Fibroblast of lung (primary cell): Measurements from ENCODE around the gene PALM. TPM values are rescaled to one million over a fixed set of nuclear protein-coding genes. Genes with fewer than 3 reads are reported as not detected.
"Not testable (repeated sequence)": the region's sequence is repeated elsewhere in the genome, so short reads cannot be mapped to it uniquely, and the experiment has no call there.

Experiments
- DNase-seq, 2 donors: peaks; one replicate each; pipeline versions ENCODE4 v3.0.0 to v3.0.0-alpha.2; 2010; ENCODE audit warnings: low read depth in 2 of 2
- H2AFZ ChIP-seq: 2 replicates; pipeline ENCODE4 v1.5.1; 2012; ENCODE audit warnings: low read length, control low read depth, inconsistent platforms
- H3K27ac ChIP-seq: 2 replicates; pipeline ENCODE4 v1.5.1; 2011; ENCODE audit warnings: low read length, control low read depth; ENCODE audit not compliant: insufficient read depth
- H3K27me3 ChIP-seq: 2 replicates; pipeline ENCODE4 v1.5.1; 2011; ENCODE audit warnings: mild to moderate bottlenecking, low read length; ENCODE audit not compliant: control insufficient read depth, insufficient read depth
- H3K36me3 ChIP-seq: 2 replicates; pipeline ENCODE4 v1.5.1; 2011; ENCODE audit warnings: low read length; ENCODE audit not compliant: control insufficient read depth, insufficient read depth
- H3K4me1 ChIP-seq: 2 replicates; pipeline ENCODE4 v1.5.1; 2011; ENCODE audit warnings: low read length; ENCODE audit not compliant: control insufficient read depth, insufficient read depth; ENCODE audit errors: extremely low read depth
- H3K4me2 ChIP-seq: 2 replicates; pipeline ENCODE4 v1.5.1; 2011; ENCODE audit warnings: low read length, control low read depth; ENCODE audit not compliant: insufficient read depth; ENCODE audit errors: extremely low read depth
- H3K4me3 ChIP-seq, 4 experiments: fragments of 200-600 bp in 1 of 4; sonication (generic) in 1 of 4; replicated peaks in 1 of 4; 2 replicates each; pipeline ENCODE4 v1.5.1; 2011 to 2016; ENCODE audit warnings: low read length in 4 of 4, low read depth in 3 of 4, mild to moderate bottlenecking in 3 of 4, control low read depth in 2 of 4, inconsistent platforms in 1 of 4, mixed read lengths in 1 of 4; ENCODE audit not compliant: insufficient read depth in 1 of 4; ENCODE audit errors: control extremely low read depth in 1 of 4
- H3K79me2 ChIP-seq: 2 replicates; pipeline ENCODE4 v1.5.1; 2012; ENCODE audit warnings: mild to moderate bottlenecking, low read length, inconsistent platforms; ENCODE audit not compliant: control insufficient read depth, insufficient read depth
- H3K9ac ChIP-seq: 2 replicates; pipeline ENCODE4 v1.5.1; 2011; ENCODE audit warnings: mild to moderate bottlenecking, low read length, control low read depth; ENCODE audit not compliant: insufficient read depth
- H3K9me3 ChIP-seq: 2 replicates; pipeline ENCODE4 v1.5.1; 2012; ENCODE audit warnings: low read depth, low read length; ENCODE audit not compliant: control insufficient read depth, insufficient read depth
- H4K20me1 ChIP-seq: 2 replicates; pipeline ENCODE4 v1.5.1; 2011; ENCODE audit warnings: low read length; ENCODE audit not compliant: control insufficient read depth, insufficient read depth; ENCODE audit errors: extremely low read depth
- CTCF ChIP-seq, 2 donors: IDR thresholded peaks in 1 of 2; conservative IDR thresholded peaks in 1 of 2; 1 replicate in 1 of 2; 2 replicates in 1 of 2; pipeline ENCODE4 v1.5.1; 2011 to 2012; ENCODE audit warnings: low read length in 2 of 2, control low read depth in 1 of 2, inconsistent platforms in 1 of 2, low read depth in 1 of 2, mild to moderate bottlenecking in 1 of 2
- EZH2 ChIP-seq: IDR thresholded peaks from 2 replicates; pipeline ENCODE4 v1.5.1; 2012; ENCODE audit warnings: low read length, control low read depth, mild to moderate bottlenecking; ENCODE audit errors: missing control alignments
- polyA plus RNA-seq, 2 donors: library from polyadenylated mRNA; depleted of rRNA in 1 of 2; stranded (reverse) in 1 of 2; unstranded in 1 of 2; fragments of >200 nt; gene quantifications; 2 replicates each; pipeline ENCODE4 v1.2.1, GENCODE V29; 2011 to 2012; ENCODE audit warnings: missing spikeins in 1 of 2
- total RNA-seq: library from RNA; depleted of rRNA; stranded (reverse); fragments of >200 nt; gene quantifications from 2 replicates; pipeline ENCODE4 v1.2.1, GENCODE V29; 2014

The PALM gene
- total and polyA plus RNA-seq, 2 donors (not counting 1 experiment from before 2014, with no cell fraction given): 3.2 to 8.3 TPM

GRCh38 chr19:741506-742131, 32.9 kb downstream of the PALM start:
- H3K9me3 ChIP-seq: no peaks in the 10 kb centered on the region
- no peak for DNase-seq

GRCh38 chr19:742540-743075, 33.9 kb downstream of the PALM start:
- DNase-seq: no peak
- Histone ChIP-seq H3K4me1 (no peaks in the 10 kb centered on the region), H3K9me3 (no peaks in the 10 kb centered on the region), H3K79me2 (no peaks in the 10 kb centered on the region), H3K27me3 (no peaks in the 10 kb centered on the region), H3K27ac (no peak overlapping the region), H4K20me1 (no peaks in the 10 kb centered on the region), H3K36me3 (no peaks in the 10 kb centered on the region), H2AFZ (no peak overlapping the region), H3K4me2 (no peak overlapping the region), H3K4me3 (no peak overlapping the region), H3K9ac (no peak overlapping the region)
- TF ChIP-seq CTCF (conservative IDR thresholded peaks at IDR 0.05 in 1 of 2, IDR thresholded peaks at IDR 0.05 in 1 of 2; ENCODE audit: low read depth in 1 of 2, low read length in 2 of 2): no peak
- no peak for TF ChIP-seq EZH2

More at GRCh38 chr19:741506-742131, 32.9 kb downstream of the PALM start:
- Histone ChIP-seq H3K79me2 (no peaks in the 10 kb centered on the region), H3K4me3 (no peak overlapping the region), H3K27ac (no peak overlapping the region), H3K4me2 (no peak overlapping the region), H3K9ac (no peak overlapping the region), H4K20me1 (no peaks in the 10 kb centered on the region), H3K36me3 (no peaks in the 10 kb centered on the region), H3K27me3 (no peaks in the 10 kb centered on the region), H2AFZ (no peak overlapping the region), H3K4me1 (no peaks in the 10 kb centered on the region)
- no peak for TF ChIP-seq EZH2
- TF ChIP-seq CTCF (conservative IDR thresholded peaks at IDR 0.05 in 1 of 2, IDR thresholded peaks at IDR 0.05 in 1 of 2; ENCODE audit: low read depth in 1 of 2, low read length in 2 of 2): peak in 1 of 2 donors; percentile 15

GRCh38 chr19:743168-743687, 34.5 kb downstream of the PALM start:
- Histone ChIP-seq H2AFZ (no peak overlapping the region), H3K36me3 (no peaks in the 10 kb centered on the region), H3K4me3 (no peak overlapping the region), H3K4me1 (no peaks in the 10 kb centered on the region), H3K9me3 (no peaks in the 10 kb centered on the region), H4K20me1 (no peaks in the 10 kb centered on the region), H3K27ac (no peak overlapping the region), H3K27me3 (no peaks in the 10 kb centered on the region), H3K9ac (no peak overlapping the region), H3K79me2 (no peaks in the 10 kb centered on the region), H3K4me2 (no peak overlapping the region)
- peak in 1 of 2 donors; percentile 19 for DNase-seq
- TF ChIP-seq CTCF (conservative IDR thresholded peaks at IDR 0.05 in 1 of 2, IDR thresholded peaks at IDR 0.05 in 1 of 2; ENCODE audit: low read depth in 1 of 2, low read length in 2 of 2): no peak
- no peak for TF ChIP-seq EZH2

GRCh38 chr19:745138-745537, 36.4 kb downstream of the PALM start:
- not testable (repeated sequence) for H3K79me2 ChIP-seq, H4K20me1 ChIP-seq, H3K9ac ChIP-seq, H3K36me3 ChIP-seq, H3K27me3 ChIP-seq, H2AFZ ChIP-seq, H3K27ac ChIP-seq, H3K4me3 ChIP-seq, H3K9me3 ChIP-seq, H3K4me2 ChIP-seq, H3K4me1 ChIP-seq
- DNase-seq: peak in 1 of 2 donors; percentile 45
